GM12801 (cell line): ENCODE measurements around the gene VTI1A.

Experiments used
- TF ChIP-seq, protein P1 (sequence below): IDR thresholded peaks from one replicate; pipeline ENCODE4 v1.5.1; 2011; ENCODE audit warnings: control low read depth; ENCODE audit not compliant: insufficient read length; ENCODE audit errors: extremely low read depth

The VTI1A gene

DNA sequence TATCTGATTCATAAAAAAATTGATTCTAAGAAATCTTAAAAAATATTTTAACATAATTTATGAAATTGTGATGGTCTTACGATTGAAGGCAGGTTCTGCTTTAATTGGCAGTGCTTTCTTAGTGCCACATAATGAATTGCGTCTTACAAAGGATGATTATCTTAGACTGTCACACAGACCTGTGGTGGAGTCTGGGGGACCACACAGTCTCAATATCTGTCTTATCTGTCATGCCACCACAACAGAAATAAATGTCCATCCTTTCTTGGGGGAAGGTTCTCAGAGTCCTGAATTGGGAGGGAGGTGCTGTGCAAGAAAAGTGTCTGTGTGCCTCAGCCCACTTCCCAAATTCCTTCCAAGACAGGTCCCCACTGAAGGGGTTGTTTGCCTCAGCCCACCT lies 34.3 kb upstream of the VTI1A start:
- TF ChIP-seq, protein P1, sequence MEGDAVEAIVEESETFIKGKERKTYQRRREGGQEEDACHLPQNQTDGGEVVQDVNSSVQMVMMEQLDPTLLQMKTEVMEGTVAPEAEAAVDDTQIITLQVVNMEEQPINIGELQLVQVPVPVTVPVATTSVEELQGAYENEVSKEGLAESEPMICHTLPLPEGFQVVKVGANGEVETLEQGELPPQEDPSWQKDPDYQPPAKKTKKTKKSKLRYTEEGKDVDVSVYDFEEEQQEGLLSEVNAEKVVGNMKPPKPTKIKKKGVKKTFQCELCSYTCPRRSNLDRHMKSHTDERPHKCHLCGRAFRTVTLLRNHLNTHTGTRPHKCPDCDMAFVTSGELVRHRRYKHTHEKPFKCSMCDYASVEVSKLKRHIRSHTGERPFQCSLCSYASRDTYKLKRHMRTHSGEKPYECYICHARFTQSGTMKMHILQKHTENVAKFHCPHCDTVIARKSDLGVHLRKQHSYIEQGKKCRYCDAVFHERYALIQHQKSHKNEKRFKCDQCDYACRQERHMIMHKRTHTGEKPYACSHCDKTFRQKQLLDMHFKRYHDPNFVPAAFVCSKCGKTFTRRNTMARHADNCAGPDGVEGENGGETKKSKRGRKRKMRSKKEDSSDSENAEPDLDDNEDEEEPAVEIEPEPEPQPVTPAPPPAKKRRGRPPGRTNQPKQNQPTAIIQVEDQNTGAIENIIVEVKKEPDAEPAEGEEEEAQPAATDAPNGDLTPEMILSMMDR, result no peak

DNA sequence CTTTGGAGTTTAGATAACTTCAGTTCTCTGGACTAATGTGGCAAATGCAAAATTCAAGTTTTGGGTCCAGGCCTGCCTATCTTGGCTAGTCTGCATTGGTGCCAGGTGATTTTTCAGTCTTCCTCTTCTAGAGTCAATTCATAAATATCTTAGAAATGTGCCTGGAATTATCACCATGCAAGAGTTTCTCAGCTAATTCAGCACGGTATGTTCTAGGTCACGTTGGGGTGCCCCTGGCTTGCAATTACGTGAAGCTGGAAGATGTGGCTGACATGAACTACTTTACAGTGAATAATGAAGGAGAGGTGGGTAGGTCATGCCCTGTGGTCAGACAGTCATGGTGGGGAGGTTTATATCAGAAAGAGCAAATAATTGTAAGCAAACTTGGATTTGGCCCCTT lies 25.3 kb upstream of the VTI1A start:
- TF ChIP-seq, protein P1, result no peak

DNA sequence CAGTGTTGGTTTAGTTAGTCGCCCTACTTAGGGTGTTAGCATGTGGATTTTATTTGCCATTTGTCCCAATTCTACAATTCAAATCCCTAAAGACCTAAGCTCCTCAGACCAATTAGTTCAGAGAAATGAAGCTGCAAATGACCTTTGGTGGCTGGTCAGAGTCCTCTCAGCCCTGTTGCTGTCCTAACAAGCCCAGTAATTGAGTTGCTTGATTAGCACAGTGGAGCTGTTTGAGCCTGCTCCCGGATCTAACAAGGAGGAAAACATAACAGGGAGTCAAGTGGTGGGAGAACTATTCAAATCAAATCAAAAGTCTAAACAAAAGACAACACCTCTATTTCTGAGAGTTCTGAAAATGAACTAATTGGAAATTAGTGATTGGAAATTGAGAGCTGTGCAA lies 22.4 kb upstream of the VTI1A start:
- TF ChIP-seq, protein P1, result no peak

DNA sequence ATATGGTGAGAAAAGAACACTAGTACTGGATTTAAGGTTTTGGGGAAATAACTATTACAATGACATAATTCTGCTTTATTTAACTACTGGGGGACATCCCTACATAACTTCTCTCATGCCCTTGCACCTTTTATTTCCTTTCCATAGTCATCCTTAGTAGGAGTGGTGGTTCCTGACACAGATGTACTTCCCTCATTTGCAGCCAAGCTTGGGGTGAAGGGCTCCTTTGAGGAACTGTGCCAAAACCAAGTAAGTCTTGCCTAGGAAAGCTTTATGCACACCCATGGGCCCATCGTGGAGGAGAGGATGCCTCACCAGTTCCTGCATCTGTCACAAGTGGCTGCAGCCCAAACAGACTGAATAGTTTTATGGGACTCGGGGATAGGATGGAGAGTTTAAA lies 20.9 kb upstream of the VTI1A start:
- TF ChIP-seq, protein P1, result no peak

DNA sequence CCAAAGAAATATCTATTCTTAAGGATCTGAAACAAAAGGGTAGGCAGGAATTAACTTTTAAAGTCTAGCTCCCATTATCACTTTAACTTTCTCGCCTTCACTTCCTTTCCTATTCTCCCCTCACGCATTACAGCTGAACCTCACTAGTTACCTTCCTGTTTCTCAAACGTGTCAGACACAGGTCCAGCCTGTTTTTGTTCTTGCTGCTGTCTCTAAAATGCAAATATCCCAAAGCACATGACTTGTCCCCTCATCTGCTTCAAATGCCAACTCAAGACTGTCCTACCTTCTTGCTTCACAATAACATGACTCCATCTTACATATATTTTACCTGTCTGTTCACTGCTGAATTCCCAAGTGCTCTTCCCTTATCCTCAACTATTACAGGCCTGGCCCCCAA lies 17.9 kb upstream of the VTI1A start:
- TF ChIP-seq, protein P1, result no peak

DNA sequence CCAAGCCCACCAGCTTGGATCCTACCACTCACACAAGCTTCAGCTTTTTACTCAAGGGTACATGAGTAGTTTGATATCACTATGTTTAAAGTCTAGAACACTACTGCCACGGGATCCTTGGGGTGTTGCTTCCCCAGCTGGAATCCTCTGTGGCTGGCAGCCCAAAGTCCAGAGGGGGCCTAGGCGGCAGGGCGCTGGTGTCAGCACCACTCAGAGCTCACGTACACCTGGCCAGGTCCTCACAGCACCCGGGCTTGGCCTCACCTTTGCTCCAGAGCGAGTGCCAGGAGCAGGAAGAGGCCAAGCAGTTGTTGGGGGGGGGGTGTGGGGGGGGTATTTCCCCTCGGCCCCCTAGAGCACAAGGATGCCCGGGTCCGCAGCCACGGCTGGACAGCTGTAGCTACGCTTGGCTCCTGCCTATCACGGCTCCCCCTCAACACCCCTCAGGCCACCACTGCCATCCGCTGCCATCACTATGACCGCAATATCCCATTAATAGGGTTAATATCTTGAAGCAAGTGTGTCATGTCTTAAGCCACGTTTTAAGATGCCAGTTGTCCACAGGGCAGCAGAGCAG lies 17.3 kb upstream of the VTI1A start:
- TF ChIP-seq, protein P1, result no peak

DNA sequence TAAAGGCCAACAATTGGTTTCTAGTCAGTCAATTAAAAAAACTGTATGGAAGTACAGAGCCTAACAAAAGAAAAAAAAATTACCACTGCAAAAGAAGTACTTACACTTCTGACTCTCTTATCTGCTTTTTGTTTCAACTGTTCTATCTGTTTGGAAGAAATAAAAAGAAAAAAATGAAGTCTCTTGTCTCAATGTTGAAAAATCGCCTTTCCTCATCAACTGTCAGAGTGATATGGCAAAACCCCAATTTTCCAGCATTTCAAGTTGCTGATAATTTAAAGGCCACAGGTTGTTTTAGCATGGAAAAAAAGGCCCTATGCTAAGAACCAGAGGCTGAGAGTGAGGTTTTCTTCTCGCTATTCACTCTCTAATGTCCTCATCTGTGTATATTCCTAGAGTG lies 13.9 kb upstream of the VTI1A start:
- TF ChIP-seq, protein P1, result no peak
